Measurements from ENCODE around the gene ZNF33B. TPM values are rescaled to one million over a fixed set of nuclear protein-coding genes. Genes with fewer than 3 reads are reported as not detected.

The ZNF33B gene
- total RNA-seq, 1 donor from 2014 or later = 34.5 TPM

DNA sequence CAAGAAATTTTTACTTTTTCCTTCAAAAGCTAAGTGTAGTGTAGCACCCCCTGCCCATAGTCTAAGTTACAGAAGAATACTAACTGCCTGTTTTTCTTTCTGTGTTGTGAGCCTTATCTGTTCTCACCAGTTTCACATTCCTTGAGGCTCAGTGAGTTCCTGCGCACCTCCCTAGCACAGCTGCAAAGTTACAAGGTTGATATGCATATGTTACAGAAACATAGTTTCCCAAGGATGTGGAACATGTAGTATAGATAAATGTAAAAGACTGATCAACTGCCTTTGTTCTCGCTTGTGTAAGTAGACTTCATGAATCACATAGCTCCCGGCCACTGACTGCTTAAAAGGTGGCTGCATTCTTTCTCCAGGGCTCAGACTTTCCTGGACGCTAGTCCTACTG, 6.7 kb upstream of the ZNF33B start:
- no peaks in the 10 kb centered on the region for H3F3A ChIP-seq (ENCODE audit: low read depth)
- Mint-ChIP-seq H3K36me3 (no peaks in the 10 kb centered on the region), H3K27me3 (ENCODE audit: insufficient read depth, low read depth) (peaks cover 9% of the 10 kb centered on the region), H3K4me1 (no peaks in the 10 kb centered on the region), H3K27ac (no peak overlapping the region), H3K4me3 (no peak overlapping the region), H3K9me3 (no peaks in the 10 kb centered on the region)
- no peak overlapping the region for H3K9ac ChIP-seq
- H3K27ac ChIP-seq = no peak overlapping the region
- H3K4me2 ChIP-seq = no peak overlapping the region
- no peaks in the 10 kb centered on the region for H3K4me1 ChIP-seq
- H3K4me3 ChIP-seq = no peak overlapping the region
- H3K36me3 ChIP-seq = no peaks in the 10 kb centered on the region
- no peak for DNase-seq (ENCODE audit: low spot score)
- no peaks in the 10 kb centered on the region for H3K27me3 ChIP-seq
- H4K20me1 ChIP-seq (ENCODE audit: low read depth) = no peaks in the 10 kb centered on the region
- no peaks in the 10 kb centered on the region for H3K9me3 ChIP-seq (ENCODE audit: low read depth)
- H2AFZ ChIP-seq (replicated peaks) = no peak overlapping the region
- TF ChIP-seq EZH2 (IDR thresholded peaks at IDR 0.05) (no peak), EZH2phosphoT487 (IDR thresholded peaks at IDR 0.05) (no peak)
- TF ChIP-seq, protein P1, sequence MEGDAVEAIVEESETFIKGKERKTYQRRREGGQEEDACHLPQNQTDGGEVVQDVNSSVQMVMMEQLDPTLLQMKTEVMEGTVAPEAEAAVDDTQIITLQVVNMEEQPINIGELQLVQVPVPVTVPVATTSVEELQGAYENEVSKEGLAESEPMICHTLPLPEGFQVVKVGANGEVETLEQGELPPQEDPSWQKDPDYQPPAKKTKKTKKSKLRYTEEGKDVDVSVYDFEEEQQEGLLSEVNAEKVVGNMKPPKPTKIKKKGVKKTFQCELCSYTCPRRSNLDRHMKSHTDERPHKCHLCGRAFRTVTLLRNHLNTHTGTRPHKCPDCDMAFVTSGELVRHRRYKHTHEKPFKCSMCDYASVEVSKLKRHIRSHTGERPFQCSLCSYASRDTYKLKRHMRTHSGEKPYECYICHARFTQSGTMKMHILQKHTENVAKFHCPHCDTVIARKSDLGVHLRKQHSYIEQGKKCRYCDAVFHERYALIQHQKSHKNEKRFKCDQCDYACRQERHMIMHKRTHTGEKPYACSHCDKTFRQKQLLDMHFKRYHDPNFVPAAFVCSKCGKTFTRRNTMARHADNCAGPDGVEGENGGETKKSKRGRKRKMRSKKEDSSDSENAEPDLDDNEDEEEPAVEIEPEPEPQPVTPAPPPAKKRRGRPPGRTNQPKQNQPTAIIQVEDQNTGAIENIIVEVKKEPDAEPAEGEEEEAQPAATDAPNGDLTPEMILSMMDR (IDR thresholded peaks at IDR 0.05) = no peak
- H3K79me2 ChIP-seq (ENCODE audit: low read depth) = no peaks in the 10 kb centered on the region

DNA sequence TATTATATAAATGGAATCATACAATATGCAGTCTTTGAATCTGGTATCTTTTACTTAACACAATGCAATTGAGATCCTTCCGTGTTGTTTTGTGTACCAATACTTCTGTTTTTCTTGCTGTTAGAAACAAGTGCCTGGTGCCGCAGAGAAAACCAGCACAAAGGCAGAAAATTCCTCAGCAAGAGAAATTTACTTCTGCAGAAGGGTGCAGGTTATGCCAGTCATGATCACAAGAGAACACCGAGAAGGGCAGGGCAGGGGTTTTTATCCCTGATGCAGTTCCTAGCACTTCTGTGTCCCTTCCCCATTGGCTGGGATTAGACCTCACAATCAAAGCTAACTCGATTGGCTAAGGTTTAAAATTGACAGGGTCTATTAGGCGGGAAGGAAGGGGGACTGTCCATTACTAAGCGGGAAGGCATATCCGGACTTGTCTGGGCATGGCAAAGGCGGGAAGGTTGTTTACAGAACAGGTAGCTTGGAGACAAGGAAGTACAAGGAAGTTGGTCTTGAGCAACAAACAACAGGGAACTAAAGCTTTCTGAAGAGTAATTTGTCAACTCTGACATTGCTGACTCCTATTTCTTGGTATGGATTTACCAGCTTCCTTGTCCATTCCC, 2.4 kb upstream of the ZNF33B start:
- Histone ChIP-seq H4K20me1 (ENCODE audit: low read depth) (no peaks in the 10 kb centered on the region), H3K36me3 (no peaks in the 10 kb centered on the region), H3K27me3 (no peaks in the 10 kb centered on the region), H3K4me1 (peaks cover 13% of the 10 kb centered on the region), H3F3A (ENCODE audit: low read depth) (peaks cover 10% of the 10 kb centered on the region), H3K27ac (no peak overlapping the region), H3K4me2 (no peak overlapping the region), H2AFZ (replicated peaks) (no peak overlapping the region), H3K4me3 (no peak overlapping the region), H3K9me3 (ENCODE audit: low read depth) (no peaks in the 10 kb centered on the region), H3K9ac (no peak overlapping the region), H3K79me2 (ENCODE audit: low read depth) (peaks cover 22% of the 10 kb centered on the region)
- H3K4me1 Mint-ChIP-seq = peaks cover 13% of the 10 kb centered on the region
- H3K27ac Mint-ChIP-seq = no peak overlapping the region
- H3K9me3 Mint-ChIP-seq = no peaks in the 10 kb centered on the region
- no peak for TF ChIP-seq EZH2phosphoT487 (IDR thresholded peaks at IDR 0.05)
- no peak for TF ChIP-seq EZH2 (IDR thresholded peaks at IDR 0.05)
- TF ChIP-seq, protein P1 (IDR thresholded peaks at IDR 0.05) = no peak
- H3K36me3 Mint-ChIP-seq = peaks cover 3% of the 10 kb centered on the region
- no peak for DNase-seq (ENCODE audit: low spot score)
- H3K4me3 Mint-ChIP-seq = no peak overlapping the region
- H3K27me3 Mint-ChIP-seq (ENCODE audit: insufficient read depth, low read depth) = peaks cover 10% of the 10 kb centered on the region

DNA sequence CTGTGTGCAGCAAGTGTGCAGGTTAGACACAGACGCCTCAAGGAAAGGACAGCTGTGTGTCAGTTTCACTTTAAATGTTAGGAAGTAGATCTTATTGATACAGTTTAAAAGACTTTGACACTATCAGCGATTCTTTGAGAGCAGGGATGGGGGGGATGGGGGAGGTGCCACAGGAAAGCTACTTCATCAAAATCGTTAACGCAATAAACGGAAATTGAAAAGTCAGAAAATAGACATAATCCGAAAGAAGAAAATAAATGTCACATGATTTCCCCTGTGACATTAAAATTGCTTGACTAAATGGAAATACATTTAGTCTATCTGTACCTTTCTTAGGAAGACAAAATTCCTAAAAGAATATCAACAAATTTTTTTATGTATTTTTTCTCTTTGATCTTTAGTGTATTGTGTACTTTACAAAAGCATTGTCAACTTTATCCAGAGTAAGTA, 476 bp upstream of the ZNF33B start:
- peak overlapping the region; percentile 74 for H3K27ac Mint-ChIP-seq

DNA sequence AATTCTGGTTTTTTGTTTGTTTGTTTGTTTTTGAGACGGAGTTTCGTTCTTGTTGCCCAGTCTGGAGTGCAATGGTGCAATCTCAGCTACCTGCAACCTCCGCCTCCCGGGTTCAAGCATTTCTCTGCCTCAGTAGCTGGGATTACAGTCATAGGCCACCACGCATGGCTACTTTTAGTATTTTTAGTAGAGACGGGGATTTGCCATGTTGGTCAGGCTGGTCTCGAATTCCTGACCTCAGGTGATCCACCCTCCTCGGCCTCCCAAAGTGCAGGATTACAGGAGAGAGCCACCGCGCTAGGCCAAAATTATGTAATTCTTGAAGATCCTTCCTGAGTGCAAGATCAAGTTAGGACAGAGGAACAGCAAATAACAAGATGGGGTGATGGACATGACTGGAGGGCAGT, 719 bp downstream of the ZNF33B start:
- Mint-ChIP-seq H3K27ac (peak overlapping the region; percentile 81), H3K4me1 (peaks cover 13% of the 10 kb centered on the region), H3K27me3 (ENCODE audit: insufficient read depth, low read depth) (peaks cover 10% of the 10 kb centered on the region), H3K4me3 (peak overlapping the region; percentile 90), H3K9me3 (no peaks in the 10 kb centered on the region), H3K36me3 (peaks cover 8% of the 10 kb centered on the region)
- Histone ChIP-seq H3K4me3 (peak overlapping the region; percentile 89), H3F3A (ENCODE audit: low read depth) (peaks cover 10% of the 10 kb centered on the region), H4K20me1 (ENCODE audit: low read depth) (no peaks in the 10 kb centered on the region), H3K9me3 (ENCODE audit: low read depth) (no peaks in the 10 kb centered on the region), H2AFZ (replicated peaks) (peak overlapping the region; percentile 98), H3K27ac (no peak overlapping the region), H3K79me2 (ENCODE audit: low read depth) (peaks cover 44% of the 10 kb centered on the region), H3K27me3 (no peaks in the 10 kb centered on the region), H3K36me3 (no peaks in the 10 kb centered on the region), H3K4me1 (peaks cover 13% of the 10 kb centered on the region), H3K9ac (no peak overlapping the region), H3K4me2 (peak overlapping the region; percentile 89)
- DNase-seq (ENCODE audit: low spot score) = no peak
- no peak for TF ChIP-seq EZH2 (IDR thresholded peaks at IDR 0.05)
- TF ChIP-seq EZH2phosphoT487 (IDR thresholded peaks at IDR 0.05) = no peak

More for the DNA sequence above, 476 bp upstream of the ZNF33B start:
- H3K27me3 ChIP-seq = no peaks in the 10 kb centered on the region
- no peaks in the 10 kb centered on the region for H3K9me3 ChIP-seq (ENCODE audit: low read depth)
- H3F3A ChIP-seq (ENCODE audit: low read depth) = peaks cover 10% of the 10 kb centered on the region
- Mint-ChIP-seq H3K36me3 (peaks cover 6% of the 10 kb centered on the region), H3K4me3 (peak overlapping the region; percentile 90), H3K9me3 (no peaks in the 10 kb centered on the region), H3K4me1 (peaks cover 13% of the 10 kb centered on the region), H3K27me3 (ENCODE audit: insufficient read depth, low read depth) (peaks cover 10% of the 10 kb centered on the region)
- DNase-seq (ENCODE audit: low spot score) = no peak
- H3K79me2 ChIP-seq (ENCODE audit: low read depth) = peaks cover 41% of the 10 kb centered on the region
- peak overlapping the region; percentile 89 for H3K4me2 ChIP-seq
- H3K4me1 ChIP-seq = peaks cover 13% of the 10 kb centered on the region
- H4K20me1 ChIP-seq (ENCODE audit: low read depth) = no peaks in the 10 kb centered on the region
- no peak overlapping the region for H3K9ac ChIP-seq
- H3K36me3 ChIP-seq = no peaks in the 10 kb centered on the region
- H3K27ac ChIP-seq = no peak overlapping the region
- peak overlapping the region; percentile 89 for H3K4me3 ChIP-seq
- peak; percentile 11 for TF ChIP-seq EZH2 (IDR thresholded peaks at IDR 0.05)
- TF ChIP-seq EZH2phosphoT487 (IDR thresholded peaks at IDR 0.05) = no peak
- peak overlapping the region; percentile 98 for H2AFZ ChIP-seq (replicated peaks)

Data from neural progenitor cell (in vitro differentiated cells).